ENCODE results near the gene CBFA2T2.

DNA sequence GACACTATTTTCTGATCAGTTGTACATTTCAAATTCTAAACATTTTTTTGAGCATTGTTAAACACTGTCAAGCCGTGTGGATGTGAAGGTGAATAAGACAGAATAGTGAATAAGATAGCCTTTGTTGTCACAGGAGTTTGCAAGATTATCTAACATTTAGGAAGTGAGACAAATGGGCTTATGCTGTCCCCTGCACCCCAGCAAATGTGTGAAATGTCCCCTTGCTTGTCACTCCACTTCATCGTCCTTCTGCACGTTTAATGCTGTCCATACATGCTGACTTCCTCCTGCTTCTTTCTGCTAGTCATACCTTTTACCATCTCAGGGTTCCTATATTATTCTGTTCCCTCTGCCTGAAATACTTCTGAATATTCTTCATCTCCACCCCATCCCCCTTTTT is 62.6 kb downstream of the CBFA2T2 start:
- TF ChIP-seq, protein P1, sequence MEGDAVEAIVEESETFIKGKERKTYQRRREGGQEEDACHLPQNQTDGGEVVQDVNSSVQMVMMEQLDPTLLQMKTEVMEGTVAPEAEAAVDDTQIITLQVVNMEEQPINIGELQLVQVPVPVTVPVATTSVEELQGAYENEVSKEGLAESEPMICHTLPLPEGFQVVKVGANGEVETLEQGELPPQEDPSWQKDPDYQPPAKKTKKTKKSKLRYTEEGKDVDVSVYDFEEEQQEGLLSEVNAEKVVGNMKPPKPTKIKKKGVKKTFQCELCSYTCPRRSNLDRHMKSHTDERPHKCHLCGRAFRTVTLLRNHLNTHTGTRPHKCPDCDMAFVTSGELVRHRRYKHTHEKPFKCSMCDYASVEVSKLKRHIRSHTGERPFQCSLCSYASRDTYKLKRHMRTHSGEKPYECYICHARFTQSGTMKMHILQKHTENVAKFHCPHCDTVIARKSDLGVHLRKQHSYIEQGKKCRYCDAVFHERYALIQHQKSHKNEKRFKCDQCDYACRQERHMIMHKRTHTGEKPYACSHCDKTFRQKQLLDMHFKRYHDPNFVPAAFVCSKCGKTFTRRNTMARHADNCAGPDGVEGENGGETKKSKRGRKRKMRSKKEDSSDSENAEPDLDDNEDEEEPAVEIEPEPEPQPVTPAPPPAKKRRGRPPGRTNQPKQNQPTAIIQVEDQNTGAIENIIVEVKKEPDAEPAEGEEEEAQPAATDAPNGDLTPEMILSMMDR (optimal IDR thresholded peaks at IDR 0.05 in 1 of 3, IDR thresholded peaks at IDR 0.05 in 1 of 3, conservative IDR thresholded peaks at IDR 0.05 in 1 of 3; ENCODE audit: extremely low read depth in 1 of 3, insufficient read depth in 2 of 3, low read length in 3 of 3) = no peak
- TF ChIP-seq EZH2 (IDR thresholded peaks at IDR 0.05; ENCODE audit: low read length) = no peak

Data from keratinocyte (primary cell).